PC-3 (cell line): ENCODE data around the gene TRMT10A. TPM values are rescaled to one million over a fixed set of nuclear protein-coding genes. Genes with fewer than 3 reads are reported as not detected.

Source experiments
- ATAC-seq: fragments of 200-7000 bp; cut with Tn5 transposase; 2 replicates; pipeline ENCODE4 v1.9.1; 2020; ENCODE audit warnings: mild to moderate bottlenecking, moderate library complexity
- BruUV-seq: library from RNA; stranded (reverse); fragments of 400-500 nt; replicated peaks from 2 replicates; lab custom pipeline; 2021; lab: Mats Ljungman, UMichigan
- CTCF ChIA-PET: fragments of 300-600 bp; sonication (Branson Sonifier 250); formaldehyde crosslinking; loops from one replicate; lab custom pipeline; 2022; ENCODE audit warnings: antibody characterized with exemption; lab: Charles Lee
- POLR2A ChIA-PET: fragments of 300-600 bp; sonication (Branson Sonifier 250); formaldehyde crosslinking; loops from one replicate; lab custom pipeline; 2022; ENCODE audit warnings: antibody characterized with exemption; ENCODE audit not compliant: unreplicated experiment; lab: Charles Lee
- DNase-seq: peaks from one replicate; pipeline ENCODE4 v3.0.0-alpha.2; 2015
- H2AFZ ChIP-seq: fragments of 300-600 bp; sonication (generic); 2 replicates; pipeline ENCODE4 v1.6.0; 2016; ENCODE audit warnings: antibody characterized with exemption, low read length
- H3F3A ChIP-seq: fragments of 300-600 bp; sonication (generic); one replicate; pipeline ENCODE4 v1.6.0; 2017; ENCODE audit warnings: antibody characterized with exemption, low read length, control low read depth, mild to moderate bottlenecking; ENCODE audit not compliant: unreplicated experiment
- H3K27ac ChIP-seq: fragments of 300-600 bp; sonication (generic); 2 replicates; pipeline ENCODE4 v1.5.1; 2016; ENCODE audit warnings: mild to moderate bottlenecking, low read length
- H3K27me3 ChIP-seq: fragments of 300-600 bp; sonication (generic); 2 replicates; pipeline ENCODE4 v1.6.1; 2016; ENCODE audit warnings: low read length, mixed read lengths
- H3K36me3 ChIP-seq: fragments of 300-600 bp; sonication (generic); 2 replicates; pipeline ENCODE4 v1.6.1; 2016; ENCODE audit warnings: low read depth, mixed run types, low read length, mixed read lengths
- H3K4me1 ChIP-seq: fragments of 300-600 bp; sonication (generic); 2 replicates; pipeline ENCODE4 v1.5.1; 2016; ENCODE audit warnings: low read length; ENCODE audit not compliant: insufficient read depth
- H3K4me2 ChIP-seq: fragments of 300-600 bp; sonication (generic); 2 replicates; pipeline ENCODE4 v1.6.0; 2016; ENCODE audit warnings: low read length
- H3K4me3 ChIP-seq: fragments of 300-600 bp; sonication (generic); 2 replicates; pipeline ENCODE4 v1.5.1; 2016; ENCODE audit warnings: mild to moderate bottlenecking, low read length, mixed read lengths
- H3K79me2 ChIP-seq: fragments of 300-600 bp; sonication (generic); 2 replicates; pipeline ENCODE4 v1.6.1; 2017; ENCODE audit warnings: low read length, mixed read lengths
- H3K9ac ChIP-seq: fragments of 300-600 bp; sonication (generic); 2 replicates; pipeline ENCODE4 v1.6.0; 2016; ENCODE audit warnings: mild to moderate bottlenecking, low read length
- H3K9me2 ChIP-seq: fragments of 300-600 bp; sonication (generic); replicated peaks from 2 replicates; pipeline ENCODE4 v1.6.1; 2016; ENCODE audit warnings: mixed run types, low read length, mixed read lengths
- H3K9me3 ChIP-seq: fragments of 300-600 bp; sonication (generic); 2 replicates; pipeline ENCODE4 v1.6.1; 2016; ENCODE audit warnings: low read length, mixed read lengths
- H4K20me1 ChIP-seq: fragments of 300-600 bp; sonication (generic); 2 replicates; pipeline ENCODE4 v1.6.1; 2016; ENCODE audit warnings: low read length, mixed read lengths
- CTCF ChIP-seq: fragments of 300-600 bp; sonication (generic); conservative IDR thresholded peaks from 2 replicates; pipeline ENCODE4 v1.5.1; 2017; ENCODE audit warnings: antibody characterized with exemption, low read depth, mild to moderate bottlenecking, low read length
- EZH2 ChIP-seq: fragments of 300-600 bp; sonication (generic); IDR thresholded peaks from one replicate; pipeline ENCODE4 v1.6.1; 2017; ENCODE audit warnings: antibody characterized with exemption, mild to moderate bottlenecking, low read length; ENCODE audit not compliant: unreplicated experiment
- EZH2phosphoT487 ChIP-seq: fragments of 300-600 bp; sonication (generic); IDR thresholded peaks from 2 replicates; pipeline ENCODE4 v1.6.1; 2018; ENCODE audit warnings: mild to moderate bottlenecking, antibody characterized with exemption, low read length, borderline replicate concordance
- intact Hi-C: fragments of 100-400 bp; cut with micrococcal nuclease; formaldehyde crosslinking; loops from 2 replicates; pipeline ENCODE4 v1.9.0; 2023
- total RNA-seq: library from RNA; depleted of rRNA; stranded (reverse); fragments of >200 nt; gene quantifications from 2 replicates; pipeline ENCODE4 v1.2.3, GENCODE V29; 2014

TRMT10A gene
- total RNA-seq, 1 experiment from 2014 or later = 20.3 TPM

- Histone ChIP-seq H3K79me2 (no peaks in the 10 kb centered on the region), H3K27me3 (peaks cover 12% of the 10 kb centered on the region; the same call in 1 of the 2 replicates), H3K9me2 (no peaks in the 10 kb centered on the region), H3K9me3 (no peaks in the 10 kb centered on the region), H3K9ac (no peak overlapping the region), H3K36me3 (no peaks in the 10 kb centered on the region), H4K20me1 (no peaks in the 10 kb centered on the region), H3K4me2 (no peak overlapping the region), H3K27ac (no peak overlapping the region), H3K4me3 (no peak overlapping the region), H3K4me1 (no peaks in the 10 kb centered on the region), H2AFZ (no peak overlapping the region), H3F3A (no peaks in the 10 kb centered on the region)
- ATAC-seq (no peak), DNase-seq (no peak)
- TF ChIP-seq EZH2phosphoT487 (no peak), EZH2 (no peak)
- ChIA-PET CTCF (no interaction called here), POLR2A (no interaction called here)
- no TSS peak for BruUV-seq
- intact Hi-C loops = no loop called here
Observed at GRCh38 chr4:99578714-99579113, 14.9 kb upstream of the TRMT10A start.

GRCh38 chr4:99574530-99575324 lies 10.9 kb upstream of the TRMT10A start, which contains the start of gene MTTP:
MTTP (plus strand) TSS chr4:99574824; CDS start chr4:99574910, 86 bp downstream.
- no peak within 1 kb of the TSS for H3K4me2 ChIP-seq
- H3K9ac ChIP-seq = no peak within 1 kb of the TSS
- H3K9me2 ChIP-seq = no peaks in the 10 kb centered on the region
- BruUV-seq = no TSS peak
- no peak for ATAC-seq
- DNase-seq = no peak
- no peak within 1 kb of the TSS for H3K27ac ChIP-seq
- no peaks in the 10 kb centered on the region for H3K4me1 ChIP-seq
- ChIA-PET POLR2A (no interaction called here), CTCF (no interaction called here)
- H2AFZ ChIP-seq = no peak within 1 kb of the TSS
- H3K4me3 ChIP-seq = no peak within 1 kb of the TSS
- TF ChIP-seq EZH2phosphoT487 (no peak), CTCF (no peak), EZH2 (no peak)
- intact Hi-C loops = no loop called here
- H3K9me3 ChIP-seq = no peaks in the 10 kb centered on the region
- no peaks in the 10 kb centered on the region for H3F3A ChIP-seq
- H4K20me1 ChIP-seq = no peaks in the 10 kb centered on the region
- peaks cover 15% of the 10 kb centered on the region for H3K27me3 ChIP-seq
- no peaks in the 10 kb centered on the region for H3K79me2 ChIP-seq
- no peaks in the 10 kb centered on the region for H3K36me3 ChIP-seq

GRCh38 chr4:99573735-99574368 lies 10.0 kb upstream of the TRMT10A start:
- no peak overlapping the region for H3K4me2 ChIP-seq
- intact Hi-C loops = no loop called here
- no peaks in the 10 kb centered on the region for H3K79me2 ChIP-seq
- H3K27ac ChIP-seq = no peak overlapping the region
- TF ChIP-seq EZH2phosphoT487 = no peak
- H3K9me3 ChIP-seq = no peaks in the 10 kb centered on the region
- peaks cover 15% of the 10 kb centered on the region for H3K27me3 ChIP-seq
- no peaks in the 10 kb centered on the region for H4K20me1 ChIP-seq
- no peak overlapping the region for H3K4me3 ChIP-seq
- H3K9ac ChIP-seq = no peak overlapping the region
- no peaks in the 10 kb centered on the region for H3K4me1 ChIP-seq
- ChIA-PET CTCF (no interaction called here), POLR2A (no interaction called here)
- no peak overlapping the region for H2AFZ ChIP-seq
- H3F3A ChIP-seq = no peaks in the 10 kb centered on the region
- DNase-seq (no peak), ATAC-seq (no peak)
- no peaks in the 10 kb centered on the region for H3K9me2 ChIP-seq
- no TSS peak for BruUV-seq
- no peaks in the 10 kb centered on the region for H3K36me3 ChIP-seq
